H54 (cell line): Measurements from ENCODE around the gene OPHN1.

ENCODE experiments used
- DNase-seq: peaks from one replicate; pipeline ENCODE4 v3.0.0; 2011; ENCODE audit warnings: low spot score, mixed read lengths; ENCODE audit not compliant: insufficient read length
- FAIRE-seq: peaks from 3 replicates; lab custom pipeline; 2011; peaks lifted over from hg19 to GRCh38; lab: Jason Lieb, UNC
- POLR2A ChIP-seq: IDR thresholded peaks from 2 replicates; pipeline ENCODE4 v1.6.1; 2011; ENCODE audit warnings: low read depth, mild to moderate bottlenecking, low read length

Gene OPHN1

DNA sequence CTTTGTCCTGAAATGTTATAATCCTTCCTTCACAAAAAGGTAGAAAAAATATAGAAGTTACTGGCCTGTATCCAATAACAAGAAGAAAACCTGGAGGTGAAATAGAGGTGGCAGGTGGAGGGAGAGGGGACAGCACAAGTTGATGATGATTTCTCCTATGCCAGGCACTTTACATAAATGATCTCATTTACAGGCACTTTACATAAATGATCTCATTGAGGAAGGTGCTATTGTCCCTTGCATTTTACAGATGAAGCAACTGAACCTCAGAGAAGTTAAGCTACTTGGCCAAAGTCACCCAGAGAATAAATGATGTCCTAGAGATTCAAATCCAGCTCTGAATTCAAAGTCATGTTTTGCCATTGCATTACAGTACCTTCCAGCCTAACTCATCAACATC lies 7.1 kb upstream of the OPHN1 start:
- DNase-seq = no peak
- FAIRE-seq = no peak
- no peak for TF ChIP-seq POLR2A

DNA sequence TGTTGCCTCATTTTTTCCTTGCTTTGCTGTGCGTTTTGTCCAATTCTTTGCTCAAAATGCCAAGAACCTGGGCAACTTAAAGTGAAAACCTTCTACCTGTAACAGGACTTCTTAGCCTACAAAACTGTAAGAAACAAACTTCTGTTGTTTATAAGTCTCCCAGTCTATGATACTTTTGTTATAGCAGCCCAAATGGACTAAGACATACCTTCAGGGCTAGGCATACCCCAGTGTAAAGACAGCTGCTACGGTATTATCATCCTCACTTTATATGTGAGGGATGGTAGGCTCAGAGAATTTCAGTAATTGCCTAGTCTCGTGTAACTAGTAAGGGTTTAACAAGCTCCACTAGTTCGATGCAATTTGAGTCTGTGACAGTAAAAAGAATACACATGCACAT lies 6.0 kb upstream of the OPHN1 start:
- FAIRE-seq (no peak), DNase-seq (no peak)
- no peak for TF ChIP-seq POLR2A

DNA sequence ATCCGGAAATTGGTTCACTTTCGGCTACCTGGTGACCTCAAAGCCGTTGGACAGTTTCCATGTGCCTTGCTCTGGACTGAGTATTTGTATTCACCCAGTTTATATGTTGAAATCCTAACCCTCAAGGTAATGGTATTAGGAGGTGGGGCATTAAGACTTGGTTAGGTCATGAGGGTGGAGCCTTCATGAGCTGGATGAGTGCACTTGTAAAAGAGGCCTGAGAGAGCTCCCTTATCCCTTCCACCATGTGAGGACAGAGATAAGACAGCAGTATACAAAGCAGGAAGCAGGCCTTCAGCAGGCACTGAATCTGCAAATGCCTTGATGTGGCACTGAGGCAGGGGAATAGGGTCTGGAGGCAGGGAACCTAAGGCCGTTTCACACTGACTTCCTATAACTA lies 5.3 kb upstream of the OPHN1 start:
- no peak for FAIRE-seq

GRCh38 chrX:68433981-68434299 lies 645 bp upstream of the OPHN1 start:
- TF ChIP-seq POLR2A = no peak
- no peak for FAIRE-seq
- no peak for DNase-seq

More for the DNA sequence above, 5.3 kb upstream of the OPHN1 start:
- DNase-seq = no peak
- TF ChIP-seq POLR2A = no peak

- no peak for TF ChIP-seq POLR2A
- FAIRE-seq = no peak
- DNase-seq = no peak
These were observed 647 bp downstream of the OPHN1 start for GRCh38 chrX:68432648-68433047.

- FAIRE-seq (no peak), DNase-seq (no peak)
- no peak for TF ChIP-seq POLR2A
These were observed 1.5 kb downstream of the OPHN1 start for GRCh38 chrX:68431836-68432235.

DNA sequence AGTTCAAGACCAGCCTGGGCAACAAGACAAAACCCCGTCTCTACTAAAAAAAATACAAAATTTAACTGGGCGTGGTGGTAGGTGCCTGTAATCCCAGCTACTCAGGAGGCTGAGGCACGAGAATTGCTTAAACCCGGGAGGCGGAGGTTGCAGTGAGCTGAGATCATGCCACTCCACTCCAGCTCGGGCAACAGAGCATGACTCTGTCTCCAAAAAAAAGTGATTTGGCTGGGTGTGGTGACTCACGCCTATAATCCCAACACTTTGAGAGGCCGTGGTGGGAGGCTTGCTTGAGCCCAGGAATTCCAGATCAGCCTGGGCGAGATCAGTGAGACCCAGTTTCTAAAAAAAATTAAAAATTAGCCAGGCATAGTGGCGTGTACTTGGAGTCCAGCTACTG lies 4.1 kb downstream of the OPHN1 start:
- DNase-seq (no peak), FAIRE-seq (no peak)
- TF ChIP-seq POLR2A = no peak

GRCh38 chrX:68428431-68428830 lies 4.9 kb downstream of the OPHN1 start:
- FAIRE-seq (peak; percentile 95), DNase-seq (no peak)
- TF ChIP-seq POLR2A = no peak

DNA sequence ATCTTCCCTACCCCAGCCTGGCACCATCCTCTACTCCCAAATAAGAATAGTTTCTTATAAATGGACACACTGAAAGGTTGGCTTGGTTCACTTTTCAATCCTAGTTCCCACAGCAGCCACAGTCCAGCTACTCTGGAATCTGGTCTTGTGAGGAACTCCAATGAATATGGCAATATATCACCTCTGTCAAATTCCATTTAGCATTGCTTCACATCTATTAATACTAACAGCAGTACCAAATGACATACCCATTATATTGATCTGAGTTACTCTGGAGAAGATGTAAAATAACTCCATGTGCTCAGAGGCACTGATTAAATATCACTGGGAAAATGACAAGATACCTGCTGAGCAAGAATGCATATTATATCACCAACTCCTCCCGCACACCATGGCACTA lies 8.6 kb downstream of the OPHN1 start:
- FAIRE-seq (no peak), DNase-seq (no peak)
- no peak for TF ChIP-seq POLR2A

DNA sequence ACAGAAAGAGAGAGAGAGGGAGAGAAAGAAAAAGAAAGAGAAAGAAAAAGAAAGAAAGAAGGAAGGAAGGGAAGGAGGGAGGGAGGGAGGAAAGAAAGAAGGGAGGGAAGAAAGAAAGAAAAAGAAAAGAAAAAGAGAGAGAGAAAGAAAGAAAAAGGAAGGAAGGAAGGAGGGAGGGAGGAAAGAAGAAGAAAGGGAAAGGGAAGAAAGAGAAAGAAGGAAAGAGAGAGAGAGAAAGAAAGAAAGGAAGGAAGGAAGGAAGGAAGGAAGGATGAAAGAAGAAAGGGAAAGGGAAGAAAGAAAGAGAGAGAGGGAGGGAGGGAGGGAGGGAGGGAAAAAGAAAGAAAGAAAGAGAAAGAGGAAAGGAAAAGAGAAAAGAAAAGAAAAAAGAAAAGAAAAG lies 10.8 kb downstream of the OPHN1 start:
- no peak for DNase-seq
- no peak for TF ChIP-seq POLR2A
- no peak for FAIRE-seq

- TF ChIP-seq POLR2A = no peak
- FAIRE-seq = no peak
- DNase-seq = no peak
These were observed 11.7 kb downstream of the OPHN1 start for GRCh38 chrX:68421636-68422035.

DNA sequence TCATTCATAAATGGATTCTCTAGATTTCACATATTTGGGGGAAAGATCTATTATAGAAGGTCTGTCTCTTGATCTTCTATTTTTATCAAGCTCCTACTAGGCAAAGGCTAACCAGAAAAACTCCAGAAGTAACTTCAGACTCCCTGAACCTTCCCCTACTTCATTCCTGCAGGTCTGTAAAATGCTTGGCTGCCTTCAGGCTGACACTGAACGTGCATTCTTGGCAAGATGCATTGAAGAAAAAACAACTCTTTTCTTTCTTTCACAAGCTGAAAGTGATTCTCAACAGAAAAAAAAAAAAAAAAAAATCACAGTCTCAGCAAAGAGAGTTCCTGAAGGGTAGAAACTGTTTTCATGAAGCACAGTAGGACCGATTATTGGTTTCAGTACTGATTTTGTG lies 12.7 kb downstream of the OPHN1 start:
- TF ChIP-seq POLR2A = no peak
- no peak for FAIRE-seq
- no peak for DNase-seq

DNA sequence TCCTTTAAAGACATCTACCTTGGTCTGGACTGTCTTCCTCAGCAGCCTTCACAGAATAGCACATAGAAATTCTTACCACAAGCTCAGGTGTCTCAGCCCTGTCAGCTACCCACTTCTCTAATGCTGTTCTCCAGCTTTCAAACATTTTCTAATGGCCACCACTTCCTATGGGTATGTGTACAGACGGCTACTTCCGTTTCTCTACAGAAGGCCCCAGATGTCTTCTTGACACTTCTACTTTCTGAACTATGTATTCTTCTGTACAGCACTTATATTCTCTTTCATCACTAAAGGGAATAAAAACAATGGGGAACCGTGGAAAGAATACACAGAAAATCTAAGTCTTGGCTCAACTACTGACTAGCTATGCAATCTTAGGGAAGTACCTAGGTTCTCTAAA lies 13.3 kb downstream of the OPHN1 start:
- no peak for TF ChIP-seq POLR2A
- FAIRE-seq = no peak
- DNase-seq = no peak

DNA sequence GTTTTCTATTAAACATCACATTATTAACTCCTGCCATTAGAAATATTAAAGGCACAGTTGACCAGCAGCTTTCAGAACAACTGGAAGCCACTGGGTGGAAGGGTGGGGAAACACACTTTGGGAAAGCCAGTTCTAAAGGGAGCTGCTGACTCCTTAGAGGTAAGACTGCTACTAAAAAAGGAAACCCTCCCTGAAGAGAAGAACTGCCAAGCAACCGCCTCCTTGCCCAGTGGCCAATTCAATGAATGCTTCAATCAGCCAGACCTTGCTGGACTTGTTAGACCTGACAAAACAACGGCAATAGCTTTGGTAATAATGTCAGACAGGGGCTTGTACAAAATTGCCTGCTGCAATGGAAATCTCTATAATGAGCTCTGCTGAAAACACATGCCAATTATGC lies 15.6 kb downstream of the OPHN1 start:
- DNase-seq (no peak), FAIRE-seq (no peak)
- TF ChIP-seq POLR2A = no peak

- TF ChIP-seq POLR2A = no peak
- FAIRE-seq (peak; percentile 87), DNase-seq (peak; percentile 15)
These were observed 16.7 kb downstream of the OPHN1 start for GRCh38 chrX:68416592-68416991.

GRCh38 chrX:68415316-68415715 lies 18.0 kb downstream of the OPHN1 start:
- no peak for DNase-seq
- TF ChIP-seq POLR2A = no peak
- FAIRE-seq = peak; percentile 90

- no peak for FAIRE-seq
- DNase-seq = no peak
- no peak for TF ChIP-seq POLR2A
These were observed 20.0 kb downstream of the OPHN1 start for GRCh38 chrX:68413254-68413653.
